ENCODE data around the gene TENM4.
A peak's percentile ranks its signal among the peaks of the same experiment; 100 is the strongest.
"Not testable (repeated sequence)": the region's sequence is repeated elsewhere in the genome, so short reads cannot be mapped to it uniquely, and the experiment has no call there.

Gene TENM4

GRCh38 chr11:79199729-79200354 is 241.0 kb downstream of the TENM4 start:
- DNase-seq: no peak

- DNase-seq: no peak
Observed at GRCh38 chr11:79198898-79199250, 242.0 kb downstream of the TENM4 start.

DNA sequence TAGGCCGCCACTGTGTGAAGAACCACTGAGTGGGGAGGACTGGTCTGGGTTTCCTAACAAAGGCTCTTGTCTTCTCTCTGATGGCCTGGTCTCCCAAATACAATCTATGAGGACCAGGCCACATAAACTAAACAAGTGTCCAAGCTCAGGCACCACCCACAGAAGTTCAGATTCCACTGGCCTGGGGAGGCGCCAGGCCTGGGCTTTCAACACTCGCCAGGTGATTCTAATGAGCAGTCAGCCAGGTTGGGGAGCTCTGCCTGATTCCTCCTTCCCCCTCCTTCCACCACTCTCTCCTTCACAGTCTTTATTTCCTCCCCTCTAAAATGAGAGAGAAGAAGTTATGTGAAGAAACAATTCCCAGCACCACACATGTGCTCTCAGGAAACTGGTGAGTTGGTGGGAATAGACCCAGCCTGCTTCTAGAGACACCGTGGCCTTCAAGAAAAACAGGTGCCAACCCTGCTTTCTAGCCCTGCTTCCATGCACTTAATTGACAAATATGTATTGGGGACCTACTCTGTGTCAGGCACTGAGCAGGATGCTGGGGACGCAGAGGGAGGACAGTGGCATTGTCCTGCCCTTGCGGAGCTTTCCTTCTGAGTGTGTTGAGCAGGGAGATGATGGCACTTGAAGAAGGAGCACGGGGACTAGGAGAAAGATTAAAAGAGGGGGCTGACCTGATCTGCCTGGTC is 242.5 kb downstream of the TENM4 start:
- no peak for DNase-seq

GRCh38 chr11:79196950-79197349 is 243.9 kb downstream of the TENM4 start:
- no peak for DNase-seq

DNA sequence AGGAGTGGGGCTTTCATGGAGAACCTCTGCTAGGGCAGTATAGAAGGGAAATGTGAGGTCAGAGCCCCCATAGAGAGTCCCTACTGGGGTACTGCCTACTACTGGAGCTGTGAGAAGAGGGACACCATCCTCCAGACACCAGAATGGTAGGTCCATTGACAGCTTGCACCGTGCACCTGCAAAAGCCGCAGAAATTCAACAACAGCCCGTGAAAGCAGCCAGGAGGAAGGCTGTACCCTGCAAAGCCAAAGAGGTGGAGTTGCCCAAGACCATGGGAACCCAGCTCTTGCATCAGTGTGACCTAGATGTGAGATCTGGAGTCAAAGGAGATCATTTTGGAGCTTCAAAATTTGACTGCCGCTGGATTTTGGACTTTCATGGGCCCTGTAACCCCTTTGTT is 245.6 kb downstream of the TENM4 start:
- no peak for DNase-seq

DNA sequence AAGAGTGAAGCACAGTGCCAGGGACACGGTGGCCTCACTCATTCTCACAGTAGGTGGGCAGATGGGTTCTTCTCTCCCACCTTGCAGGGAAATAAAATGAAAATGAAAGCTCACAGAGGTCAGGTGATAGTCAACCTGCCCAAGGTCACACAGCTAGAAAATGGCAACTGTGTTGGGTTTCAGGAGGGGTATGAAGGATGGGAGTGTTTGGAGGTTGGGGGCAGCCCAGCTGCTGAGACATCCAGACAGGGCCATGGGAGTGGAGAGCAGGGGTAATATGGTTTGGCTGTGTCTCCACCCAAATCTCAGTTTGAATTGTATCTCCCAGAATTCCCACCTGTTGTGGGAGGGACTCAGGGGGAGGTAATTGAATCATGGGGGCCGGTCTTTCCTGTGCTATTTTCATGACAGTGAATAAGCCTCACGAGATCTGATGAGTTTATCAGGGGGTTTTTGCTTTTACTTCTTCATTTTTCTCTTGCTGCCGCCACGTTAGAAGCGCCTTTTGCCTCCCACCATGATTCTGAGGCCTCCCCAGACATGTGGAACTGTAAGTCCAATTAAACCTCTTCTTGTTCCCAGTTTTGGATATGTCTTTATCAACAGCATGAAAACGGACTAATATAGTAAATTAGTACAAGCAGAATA is 247.0 kb downstream of the TENM4 start:
- DNase-seq: no peak

GRCh38 chr11:79192836-79193235 is 248.0 kb downstream of the TENM4 start:
- no peak for DNase-seq

- not testable (repeated sequence) for DNase-seq
Observed at GRCh38 chr11:79191716-79192115, 249.1 kb downstream of the TENM4 start.

DNA sequence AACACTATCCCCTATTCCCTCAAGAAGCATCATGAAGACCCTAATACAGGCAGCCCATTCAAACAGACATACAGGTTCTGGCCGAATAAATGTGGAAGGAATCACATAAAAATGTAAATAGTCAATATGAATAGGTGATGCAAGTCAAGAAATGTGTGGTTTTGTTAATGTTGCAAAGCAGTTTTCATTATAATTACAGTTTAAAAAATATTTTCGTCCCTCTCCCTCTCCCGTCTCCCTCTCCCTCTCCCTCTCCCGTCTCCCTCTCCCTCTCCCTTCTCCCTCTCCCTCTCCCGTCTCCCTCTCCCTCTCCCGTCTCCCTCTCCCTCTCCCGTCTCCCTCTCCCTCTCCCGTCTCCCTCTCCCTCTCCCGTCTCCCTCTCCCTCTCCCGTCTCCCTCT is 250.3 kb downstream of the TENM4 start:
- not testable (repeated sequence) for DNase-seq

GRCh38 chr11:79189601-79190000 is 251.2 kb downstream of the TENM4 start:
- DNase-seq: no peak

- DNase-seq: no peak
Observed at GRCh38 chr11:79189055-79189454, 251.8 kb downstream of the TENM4 start.

DNA sequence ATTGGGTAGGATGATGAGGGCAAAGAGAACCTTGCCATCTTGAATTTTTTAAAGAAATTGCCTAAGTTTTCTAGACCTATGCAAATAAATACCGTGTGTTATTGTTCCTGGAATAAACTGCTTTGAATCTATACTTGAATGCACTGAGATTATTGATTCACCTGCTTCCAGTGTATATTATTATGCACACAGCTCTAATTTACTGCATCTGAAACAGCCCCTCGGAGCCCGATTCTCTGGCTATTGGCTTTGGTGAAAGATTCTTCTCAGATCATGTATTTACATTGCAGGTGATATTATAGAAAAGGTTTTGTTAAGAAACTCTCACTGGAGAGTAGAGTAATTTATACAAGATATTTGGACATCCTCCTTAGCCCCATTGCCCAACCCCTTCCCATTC is 254.2 kb downstream of the TENM4 start:
- no peak for DNase-seq

DNA sequence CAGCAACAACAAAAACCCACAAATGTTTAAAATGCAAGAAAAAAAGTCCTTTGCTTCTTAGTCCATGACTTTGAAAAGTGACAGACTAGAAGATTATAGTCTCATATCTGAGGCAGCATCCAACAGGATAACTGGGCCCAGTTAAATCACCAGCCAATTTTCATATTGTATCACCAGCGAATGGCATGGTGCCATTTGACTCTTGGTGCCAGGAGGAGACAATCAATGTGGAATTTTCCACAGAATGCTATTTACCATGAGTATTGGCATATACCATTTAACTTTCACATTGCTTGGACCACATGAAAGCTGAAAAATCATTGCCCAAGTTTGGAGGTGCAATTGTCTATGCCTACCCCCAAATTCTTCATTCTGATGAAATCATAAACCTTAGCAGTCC is 255.5 kb downstream of the TENM4 start:
- no peak for DNase-seq

GRCh38 chr11:79184285-79184684 is 256.5 kb downstream of the TENM4 start:
- DNase-seq: no peak

- DNase-seq: no peak
Observed at GRCh38 chr11:79182794-79183193, 258.0 kb downstream of the TENM4 start.

- no peak for DNase-seq
Observed at GRCh38 chr11:79179087-79179486, 261.7 kb downstream of the TENM4 start.

DNA sequence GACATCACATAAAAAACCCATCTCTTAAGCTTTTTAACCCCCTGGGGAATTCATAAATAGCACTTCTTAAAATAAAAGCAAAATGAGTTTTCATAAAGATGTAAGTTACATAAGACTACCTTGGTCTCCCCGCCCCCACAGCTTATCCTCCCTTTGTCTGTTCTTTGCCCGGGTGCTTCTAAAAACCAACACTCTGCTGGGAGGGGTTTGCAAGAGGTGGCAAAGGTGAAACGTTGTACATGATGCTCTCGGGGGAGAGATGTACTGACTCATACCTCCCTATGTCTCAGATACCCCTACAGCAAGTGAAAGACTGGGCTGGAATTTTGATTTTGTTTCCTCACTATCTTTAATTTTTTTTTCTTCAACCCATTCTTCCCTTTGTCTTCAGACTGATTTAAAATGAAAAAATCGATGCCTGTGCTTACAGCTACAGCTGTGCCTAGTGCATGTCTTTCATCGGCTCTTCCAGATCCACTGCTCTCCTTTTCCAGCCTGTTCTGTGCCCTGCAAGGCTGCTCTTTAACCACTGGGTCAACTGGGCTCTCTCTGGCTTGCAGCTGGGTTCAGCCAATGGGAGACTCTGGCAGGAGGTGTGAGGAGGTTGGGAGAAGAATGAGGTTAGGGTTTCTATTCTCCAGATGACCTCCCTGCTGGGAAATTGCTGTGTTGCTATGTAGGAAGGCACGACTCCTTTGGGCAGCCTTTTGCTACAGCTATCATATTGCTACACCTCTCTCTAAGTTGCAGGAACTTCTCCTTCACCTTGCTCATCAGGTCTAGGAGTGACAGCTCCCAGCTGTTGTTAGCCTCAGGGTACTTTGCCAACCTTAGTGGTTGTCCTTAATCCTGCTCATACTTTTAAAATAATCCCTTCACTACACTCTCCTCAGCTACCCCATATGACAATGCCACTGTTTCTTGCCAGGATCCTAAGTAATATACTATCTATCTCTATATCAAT is 266.5 kb downstream of the TENM4 start:
- no peak for DNase-seq

DNA sequence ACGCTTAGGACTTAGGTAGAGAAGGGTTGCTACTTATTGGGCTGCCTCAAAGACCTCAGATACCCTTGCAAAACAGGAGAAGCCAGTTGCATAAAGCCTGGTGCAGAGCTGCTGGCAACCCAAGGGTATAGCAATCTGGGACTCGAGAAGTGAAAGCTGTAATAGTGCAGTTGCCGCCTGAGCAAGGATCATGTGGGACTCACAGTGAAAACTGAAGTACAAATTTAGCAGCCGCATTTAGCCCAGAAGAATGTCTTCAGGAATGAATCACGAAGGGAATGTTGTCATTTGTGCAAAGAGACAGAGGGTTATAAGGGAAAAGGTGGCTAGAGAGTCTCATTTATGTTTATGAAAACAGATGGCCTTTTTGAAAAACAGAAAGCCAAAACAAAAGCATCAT is 267.2 kb downstream of the TENM4 start:
- peak; percentile 54 for DNase-seq

DNA sequence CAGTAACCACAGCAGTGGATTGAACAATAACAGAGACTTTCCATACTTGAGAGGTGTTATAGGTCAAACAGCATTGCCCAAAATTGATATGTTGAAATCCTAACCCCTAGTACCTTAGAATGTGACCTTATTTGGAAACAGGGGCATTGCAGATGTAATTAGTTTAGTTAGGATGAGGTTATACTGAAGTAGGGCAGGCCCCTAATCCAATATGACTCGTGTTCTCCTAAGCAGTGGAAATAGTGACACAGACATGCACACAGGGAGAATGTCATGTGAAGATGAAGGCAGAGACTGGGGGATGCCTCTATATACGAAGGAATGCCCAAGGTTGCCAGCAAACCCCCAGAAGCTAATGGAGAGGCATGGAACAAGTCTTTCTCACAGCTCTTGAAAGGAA is 270.5 kb downstream of the TENM4 start:
- no peak for DNase-seq

- no peak for DNase-seq
Observed at GRCh38 chr11:79168530-79169110, 272.2 kb downstream of the TENM4 start.

- DNase-seq: peak; percentile 23
Observed at GRCh38 chr11:79167510-79168188, 273.2 kb downstream of the TENM4 start.

DNA sequence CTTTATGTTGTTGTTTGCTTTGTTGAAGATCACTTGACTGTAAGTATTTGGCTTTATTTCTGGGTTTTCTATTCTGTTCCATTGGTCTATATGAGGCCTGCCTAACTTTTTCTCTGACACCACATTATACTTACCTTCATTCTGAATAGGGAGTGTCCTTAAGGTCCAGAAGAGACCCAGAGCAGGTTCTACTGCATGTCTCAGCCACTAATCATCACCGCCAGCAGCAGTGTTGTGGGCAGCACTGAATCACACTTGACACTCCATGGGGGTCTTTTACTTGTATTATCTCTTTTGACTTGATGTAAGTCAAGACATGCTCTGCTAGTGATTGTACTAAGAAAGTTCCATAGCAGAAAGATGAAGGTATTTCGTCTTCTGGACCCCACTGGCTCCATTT is 274.9 kb downstream of the TENM4 start:
- no peak for DNase-seq
